A673 (cell line): ENCODE data around the gene FAAH.

Experiments used
- CTCF ChIP-seq: fragments of 300-800, 200-600 bp; sonication (generic); conservative IDR thresholded peaks from 2 replicates; pipeline ENCODE4 v1.5.1; 2017; ENCODE audit warnings: low read depth, mild to moderate bottlenecking, antibody characterized with exemption, low read length, moderate library complexity, mixed read lengths
- EZH2 ChIP-seq: fragments of 200-600 bp; sonication (generic); IDR thresholded peaks from 2 replicates; pipeline ENCODE4 v1.6.1; 2017; ENCODE audit warnings: borderline replicate concordance, low read depth, mild to moderate bottlenecking, mixed read lengths, antibody characterized with exemption, low read length; ENCODE audit not compliant: poor library complexity, severe bottlenecking

- TF ChIP-seq CTCF (no peak), EZH2 (no peak)
These were observed 27.0 kb upstream of the FAAH start for GRCh38 chr1:46367072-46367471.
